ENCODE results near the gene GYG2. TPM values are rescaled to one million over a fixed set of nuclear protein-coding genes. Genes with fewer than 3 reads are reported as not detected.

GYG2 gene
- total and polyA plus RNA-seq, 2 donors (not counting 1 experiment from before 2014, with no cell fraction given): 8.9 to 10.6 TPM

GRCh38 chrX:2879670-2880069 is 50.9 kb downstream of the GYG2 start:
- Histone ChIP-seq H2AFZ (ENCODE audit: low read length) (no peak overlapping the region), H3K4me2 (ENCODE audit: extremely low read depth, insufficient read depth, low read length) (no peak overlapping the region), H3K27ac (ENCODE audit: insufficient read depth, low read length) (no peak overlapping the region), H3K9ac (ENCODE audit: insufficient read depth, low read length) (no peak overlapping the region), H3K4me3 (replicated peaks in 1 of 4; ENCODE audit: control extremely low read depth in 1 of 4, insufficient read depth in 1 of 4, low read depth in 3 of 4, low read length in 4 of 4) (no peak overlapping the region), H3K4me1 (ENCODE audit: control insufficient read depth, extremely low read depth, insufficient read depth, low read length) (no peaks in the 10 kb centered on the region), H3K79me2 (ENCODE audit: control insufficient read depth, insufficient read depth, low read length) (no peaks in the 10 kb centered on the region), H3K27me3 (ENCODE audit: control insufficient read depth, insufficient read depth, low read length) (no peaks in the 10 kb centered on the region), H3K9me3 (ENCODE audit: control insufficient read depth, insufficient read depth, low read depth, low read length) (no peaks in the 10 kb centered on the region), H3K36me3 (ENCODE audit: control insufficient read depth, insufficient read depth, low read length) (no peaks in the 10 kb centered on the region), H4K20me1 (ENCODE audit: control insufficient read depth, extremely low read depth, insufficient read depth, low read length) (no peaks in the 10 kb centered on the region)
- no peak for TF ChIP-seq CTCF (conservative IDR thresholded peaks at IDR 0.05 in 1 of 2, IDR thresholded peaks at IDR 0.05 in 1 of 2; ENCODE audit: low read depth in 1 of 2, low read length in 2 of 2)
- no peak for DNase-seq (ENCODE audit: low read depth in 2 of 2)

GRCh38 chrX:2883770-2884169 is 55.0 kb downstream of the GYG2 start:
- DNase-seq (ENCODE audit: low read depth in 2 of 2): no peak
- Histone ChIP-seq H3K27ac (ENCODE audit: insufficient read depth, low read length) (no peak overlapping the region), H3K4me1 (ENCODE audit: control insufficient read depth, extremely low read depth, insufficient read depth, low read length) (no peaks in the 10 kb centered on the region), H3K4me2 (ENCODE audit: extremely low read depth, insufficient read depth, low read length) (no peak overlapping the region), H3K79me2 (ENCODE audit: control insufficient read depth, insufficient read depth, low read length) (no peaks in the 10 kb centered on the region), H2AFZ (ENCODE audit: low read length) (no peak overlapping the region), H3K9me3 (ENCODE audit: control insufficient read depth, insufficient read depth, low read depth, low read length) (no peaks in the 10 kb centered on the region), H3K27me3 (ENCODE audit: control insufficient read depth, insufficient read depth, low read length) (no peaks in the 10 kb centered on the region), H3K9ac (ENCODE audit: insufficient read depth, low read length) (no peak overlapping the region), H3K36me3 (ENCODE audit: control insufficient read depth, insufficient read depth, low read length) (no peaks in the 10 kb centered on the region), H3K4me3 (replicated peaks in 1 of 4; ENCODE audit: control extremely low read depth in 1 of 4, insufficient read depth in 1 of 4, low read depth in 3 of 4, low read length in 4 of 4) (no peak overlapping the region), H4K20me1 (ENCODE audit: control insufficient read depth, extremely low read depth, insufficient read depth, low read length) (no peaks in the 10 kb centered on the region)
- TF ChIP-seq EZH2 (IDR thresholded peaks at IDR 0.05; ENCODE audit: low read length, missing control alignments) (no peak), CTCF (conservative IDR thresholded peaks at IDR 0.05 in 1 of 2, IDR thresholded peaks at IDR 0.05 in 1 of 2; ENCODE audit: low read depth in 1 of 2, low read length in 2 of 2) (no peak)

- DNase-seq (ENCODE audit: low read depth in 2 of 2): no peak
- Histone ChIP-seq H3K79me2 (ENCODE audit: control insufficient read depth, insufficient read depth, low read length) (no peaks in the 10 kb centered on the region), H3K27ac (ENCODE audit: insufficient read depth, low read length) (no peak overlapping the region), H3K4me2 (ENCODE audit: extremely low read depth, insufficient read depth, low read length) (no peak overlapping the region), H3K4me3 (replicated peaks in 1 of 4; ENCODE audit: control extremely low read depth in 1 of 4, insufficient read depth in 1 of 4, low read depth in 3 of 4, low read length in 4 of 4) (no peak overlapping the region), H3K4me1 (ENCODE audit: control insufficient read depth, extremely low read depth, insufficient read depth, low read length) (no peaks in the 10 kb centered on the region), H3K36me3 (ENCODE audit: control insufficient read depth, insufficient read depth, low read length) (no peaks in the 10 kb centered on the region), H2AFZ (ENCODE audit: low read length) (no peak overlapping the region), H3K9ac (ENCODE audit: insufficient read depth, low read length) (no peak overlapping the region), H3K9me3 (ENCODE audit: control insufficient read depth, insufficient read depth, low read depth, low read length) (no peaks in the 10 kb centered on the region), H4K20me1 (ENCODE audit: control insufficient read depth, extremely low read depth, insufficient read depth, low read length) (no peaks in the 10 kb centered on the region), H3K27me3 (ENCODE audit: control insufficient read depth, insufficient read depth, low read length) (no peaks in the 10 kb centered on the region)
- TF ChIP-seq EZH2 (IDR thresholded peaks at IDR 0.05; ENCODE audit: low read length, missing control alignments) (no peak), CTCF (conservative IDR thresholded peaks at IDR 0.05 in 1 of 2, IDR thresholded peaks at IDR 0.05 in 1 of 2; ENCODE audit: low read depth in 1 of 2, low read length in 2 of 2) (no peak)
Measured at GRCh38 chrX:2888309-2888708, 59.6 kb downstream of the GYG2 start.
